GM19238 (cell line): ENCODE results near the gene R3HDM1.
"Not testable (repeated sequence)": the region's sequence is repeated elsewhere in the genome, so short reads cannot be mapped to it uniquely, and the experiment has no call there.

Experiments
- DNase-seq: peaks from one replicate; pipeline ENCODE4 v3.0.0; 2011; ENCODE audit warnings: low spot score; ENCODE audit not compliant: insufficient read length

Gene R3HDM1

GRCh38 chr2:135570884-135571283, 39.6 kb downstream of the R3HDM1 start:
- no peak for DNase-seq

GRCh38 chr2:135573620-135574019, 42.3 kb downstream of the R3HDM1 start:
- no peak for DNase-seq

- no peak for DNase-seq
Measured at GRCh38 chr2:135581282-135581681, 50.0 kb downstream of the R3HDM1 start.

GRCh38 chr2:135582383-135582782, 51.1 kb downstream of the R3HDM1 start:
- DNase-seq, result no peak

- DNase-seq, result no peak
Measured at GRCh38 chr2:135585586-135585985, 54.3 kb downstream of the R3HDM1 start.

- no peak for DNase-seq
Measured at GRCh38 chr2:135586148-135586547, 54.9 kb downstream of the R3HDM1 start.

GRCh38 chr2:135587958-135588357, 56.7 kb downstream of the R3HDM1 start:
- DNase-seq, result no peak

- no peak for DNase-seq
Measured at GRCh38 chr2:135590619-135591260, 59.5 kb downstream of the R3HDM1 start.

- DNase-seq, result no peak
Measured at GRCh38 chr2:135600915-135601314, 69.6 kb downstream of the R3HDM1 start.

GRCh38 chr2:135603543-135603942, 72.3 kb downstream of the R3HDM1 start:
- no peak for DNase-seq

- no peak for DNase-seq
Measured at GRCh38 chr2:135607561-135607960, 76.3 kb downstream of the R3HDM1 start.

- no peak for DNase-seq
Measured at GRCh38 chr2:135612319-135612718, 81.0 kb downstream of the R3HDM1 start.

- DNase-seq, result no peak
Measured at GRCh38 chr2:135615404-135615803, 84.1 kb downstream of the R3HDM1 start.

GRCh38 chr2:135617501-135618015, 86.3 kb downstream of the R3HDM1 start:
- DNase-seq, result no peak

- DNase-seq, result no peak
Measured at GRCh38 chr2:135620198-135620597, 88.9 kb downstream of the R3HDM1 start.

- no peak for DNase-seq
Measured at GRCh38 chr2:135629520-135629919, 98.2 kb downstream of the R3HDM1 start.

- not testable (repeated sequence) for DNase-seq
Measured at GRCh38 chr2:135630034-135630433, 98.8 kb downstream of the R3HDM1 start.

- DNase-seq, result no peak
Measured at GRCh38 chr2:135630488-135630887, 99.2 kb downstream of the R3HDM1 start.

GRCh38 chr2:135633582-135633981, 102.3 kb downstream of the R3HDM1 start:
- no peak for DNase-seq

GRCh38 chr2:135635212-135635835, 104.0 kb downstream of the R3HDM1 start:
- DNase-seq, result no peak

- no peak for DNase-seq
Measured at GRCh38 chr2:135636982-135637381, 105.7 kb downstream of the R3HDM1 start.

GRCh38 chr2:135637456-135638087, 106.3 kb downstream of the R3HDM1 start:
- DNase-seq, result no peak

GRCh38 chr2:135638825-135639224, 107.5 kb downstream of the R3HDM1 start:
- no peak for DNase-seq
